Fibroblast of skin of abdomen (primary cell): ENCODE data around the gene GSK3B.
"Not testable (repeated sequence)": the region's sequence is repeated elsewhere in the genome, so short reads cannot be mapped to it uniquely, and the experiment has no call there.

Source experiments
- DNase-seq: peaks from one replicate; pipeline ENCODE4 v3.0.0-alpha.2; 2013

GSK3B gene

GRCh38 chr3:120004008-120004498 is 90.2 kb downstream of the GSK3B start:
- DNase-seq: not testable (repeated sequence)

GRCh38 chr3:119998166-119998565 is 96.1 kb downstream of the GSK3B start:
- no peak for DNase-seq

GRCh38 chr3:119990888-119991287 is 103.4 kb downstream of the GSK3B start:
- DNase-seq: no peak

GRCh38 chr3:119989981-119990655 is 104.1 kb downstream of the GSK3B start:
- no peak for DNase-seq

GRCh38 chr3:119986812-119987211 is 107.4 kb downstream of the GSK3B start:
- not testable (repeated sequence) for DNase-seq

GRCh38 chr3:119981386-119981785 is 112.9 kb downstream of the GSK3B start:
- DNase-seq: no peak

DNA sequence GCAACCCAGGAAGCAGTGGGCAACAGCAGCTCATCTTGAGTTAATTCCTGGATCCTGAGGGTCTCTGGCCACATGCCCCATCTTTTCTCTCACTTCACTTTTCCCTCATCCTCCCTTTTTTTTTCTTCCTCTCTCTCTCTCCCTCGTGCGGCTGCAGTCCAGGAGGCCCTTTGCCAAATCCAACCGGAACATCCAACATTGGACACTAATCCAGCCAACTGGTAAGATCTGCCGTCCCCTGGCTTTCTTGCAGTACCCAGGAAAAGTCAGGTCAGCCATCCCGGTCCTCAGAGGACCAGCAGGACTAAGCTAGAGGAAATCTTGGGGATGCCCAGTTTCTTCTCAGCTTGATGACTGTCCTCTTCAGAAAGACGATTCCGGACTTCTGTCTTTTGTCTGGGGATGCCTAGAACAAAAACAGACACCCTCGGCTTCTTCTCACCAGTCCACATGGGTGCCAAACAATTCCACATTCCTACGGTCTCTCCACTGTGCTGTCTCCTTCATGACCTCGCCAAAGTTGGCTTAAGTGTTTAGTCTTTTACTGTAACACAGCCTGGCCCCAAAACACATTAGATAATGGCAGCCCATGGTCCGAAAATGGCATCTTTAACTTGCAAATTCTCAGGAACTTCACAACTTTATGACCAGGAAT is 115.6 kb downstream of the GSK3B start:
- DNase-seq: no peak

GRCh38 chr3:119977353-119977752 is 116.9 kb downstream of the GSK3B start:
- no peak for DNase-seq

DNA sequence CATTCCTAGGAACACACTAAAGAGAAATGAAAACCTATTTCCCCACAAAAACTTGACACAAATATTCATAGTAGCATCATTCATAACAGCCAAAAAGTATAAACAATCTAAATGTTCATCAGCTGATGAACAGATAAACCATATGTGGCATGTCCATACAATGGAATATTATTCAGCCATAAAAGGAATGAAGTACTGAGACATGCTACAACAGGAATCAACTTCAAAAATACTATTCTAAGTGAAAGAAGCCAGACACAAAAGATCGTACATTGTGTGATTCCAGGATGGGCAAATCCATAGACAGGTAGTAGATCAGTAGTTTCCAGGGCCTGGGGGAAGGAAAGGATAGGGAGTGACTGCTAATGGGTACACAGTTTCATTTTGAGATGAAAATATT is 118.0 kb downstream of the GSK3B start:
- DNase-seq: no peak

GRCh38 chr3:119974656-119975055 is 119.6 kb downstream of the GSK3B start:
- no peak for DNase-seq

- DNase-seq: no peak
These were observed 121.1 kb downstream of the GSK3B start for GRCh38 chr3:119973018-119973646.

DNA sequence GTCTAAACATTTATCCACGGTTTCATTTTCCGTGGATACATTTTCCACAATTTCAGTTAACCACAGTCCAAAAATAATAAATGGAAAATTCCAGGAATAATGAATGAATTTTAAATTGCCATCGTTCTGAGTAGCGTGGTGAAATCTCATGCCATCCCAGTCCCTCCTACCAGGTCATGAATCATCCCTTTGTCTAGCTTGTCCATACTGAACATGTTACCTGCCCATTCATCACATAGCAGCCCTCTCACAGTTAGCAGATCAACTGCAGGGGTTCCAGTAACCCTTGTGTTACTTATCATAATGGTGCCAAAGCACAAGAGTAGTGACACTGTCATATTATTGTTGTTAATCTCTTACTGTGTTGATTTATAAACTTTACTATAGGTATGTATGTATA is 124.5 kb downstream of the GSK3B start:
- DNase-seq: no peak

- DNase-seq: peak; percentile 3
These were observed 126.8 kb downstream of the GSK3B start for GRCh38 chr3:119967353-119968006.

DNA sequence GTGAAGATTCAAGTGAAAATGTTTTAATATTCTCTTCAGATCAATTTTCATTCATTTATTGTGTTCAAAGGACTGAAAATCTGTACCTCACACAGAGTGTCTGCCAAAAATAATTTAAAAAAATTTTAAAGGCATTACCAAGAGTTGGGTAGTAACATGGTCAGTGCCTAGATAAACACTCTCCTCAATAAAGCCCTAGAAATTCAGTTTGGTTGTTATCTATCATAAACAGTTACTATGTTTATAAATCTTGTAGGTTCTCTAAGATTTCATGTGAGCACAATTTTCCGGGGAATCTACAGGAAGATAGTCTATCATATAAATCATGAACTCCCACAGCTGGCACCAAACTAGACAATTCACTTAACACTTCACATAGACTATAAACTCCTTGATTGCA is 128.6 kb downstream of the GSK3B start:
- DNase-seq: no peak

DNA sequence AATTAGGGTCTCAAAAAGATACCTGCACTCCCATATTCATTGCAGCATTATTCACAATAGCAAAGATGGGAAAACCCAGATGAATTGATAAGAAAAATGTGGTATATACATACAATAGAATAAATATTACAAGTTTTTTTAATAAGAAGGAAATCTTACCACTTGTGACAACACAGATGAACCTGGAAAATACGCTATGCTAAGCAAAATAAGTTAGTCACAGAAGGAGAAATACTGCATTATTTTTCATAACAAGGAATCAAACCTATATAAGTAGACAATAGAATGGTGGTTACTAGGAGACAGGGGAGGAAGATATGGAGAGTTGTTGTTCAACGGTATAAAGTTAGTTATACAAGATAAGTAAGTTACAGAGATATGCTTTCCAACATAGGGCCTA is 130.0 kb downstream of the GSK3B start:
- DNase-seq: no peak

DNA sequence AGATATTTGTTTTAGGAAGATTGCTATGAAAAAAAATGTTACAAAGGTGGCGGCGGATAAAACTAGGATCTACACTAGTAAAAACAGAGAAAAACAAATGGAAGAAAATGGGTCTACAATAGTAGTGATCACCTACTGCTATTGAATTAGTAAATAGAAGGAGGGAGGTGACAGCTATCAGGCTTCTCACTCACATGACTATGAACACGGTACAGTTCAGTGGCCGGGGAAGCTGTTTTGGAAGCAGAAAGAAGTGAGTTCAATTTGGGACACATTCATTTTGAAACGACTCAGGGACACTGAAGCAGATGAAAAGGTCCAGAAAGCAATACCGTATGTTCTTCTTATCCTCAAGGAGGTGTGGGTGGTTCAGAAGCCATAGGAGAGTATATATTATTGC is 138.3 kb downstream of the GSK3B start:
- no peak for DNase-seq

- DNase-seq: no peak
These were observed 143.5 kb downstream of the GSK3B start for GRCh38 chr3:119950666-119951325.

GRCh38 chr3:119945291-119945690 is 149.0 kb downstream of the GSK3B start:
- no peak for DNase-seq

- no peak for DNase-seq
These were observed 150.2 kb downstream of the GSK3B start for GRCh38 chr3:119944091-119944490.

- DNase-seq: no peak
These were observed 155.2 kb downstream of the GSK3B start for GRCh38 chr3:119939077-119939476.

GRCh38 chr3:119937229-119937628 is 157.0 kb downstream of the GSK3B start:
- no peak for DNase-seq

DNA sequence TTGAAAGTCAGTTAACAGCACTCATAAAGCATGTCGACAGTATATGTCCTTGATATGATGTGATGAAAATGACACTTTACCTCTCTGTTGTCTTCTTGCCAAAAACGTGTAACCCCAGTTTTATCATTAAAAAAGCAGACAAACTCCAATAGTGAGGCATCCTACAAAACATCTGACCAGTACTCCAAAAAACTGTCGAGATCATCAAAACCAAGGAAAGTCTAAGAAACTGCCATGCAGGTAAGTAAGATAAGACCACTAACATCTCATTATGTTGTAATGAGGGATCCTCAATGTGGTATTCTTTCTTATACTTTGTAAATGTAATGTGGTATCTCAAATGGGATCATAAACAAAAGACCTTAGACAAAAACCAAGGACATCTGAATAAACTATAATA is 160.0 kb downstream of the GSK3B start:
- no peak for DNase-seq

DNA sequence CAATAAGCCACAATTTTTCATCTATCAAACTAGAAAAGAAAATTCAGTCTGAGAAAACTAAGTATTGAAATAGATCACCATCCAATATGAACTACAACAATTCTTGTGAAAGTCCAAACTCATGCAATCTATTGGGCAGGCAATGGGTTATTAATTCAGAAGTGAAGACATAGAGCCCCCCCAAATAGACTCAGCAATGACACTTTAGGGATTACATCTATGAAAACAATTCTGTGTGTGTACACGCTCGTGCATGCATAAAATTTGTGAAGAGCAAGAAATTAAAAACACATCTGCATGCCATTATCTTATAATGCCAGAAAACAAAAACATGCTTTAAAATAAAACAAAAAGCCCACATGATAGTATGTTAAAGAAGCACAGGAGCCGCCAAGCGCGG is 161.0 kb downstream of the GSK3B start:
- DNase-seq: no peak
